HTERT RPE-1 (cell line): ENCODE results near the gene COASY.
"Not testable (repeated sequence)": the region's sequence is repeated elsewhere in the genome, so short reads cannot be mapped to it uniquely, and the experiment has no call there.

ENCODE experiments used
- in situ Hi-C: fragments of 300-500 bp; cut with MboI; formaldehyde crosslinking; loops from 4 replicates; pipeline ENCODE4 v1.14.3; 2020; ENCODE audit warnings: low sequenced_read_pairs

COASY gene

DNA sequence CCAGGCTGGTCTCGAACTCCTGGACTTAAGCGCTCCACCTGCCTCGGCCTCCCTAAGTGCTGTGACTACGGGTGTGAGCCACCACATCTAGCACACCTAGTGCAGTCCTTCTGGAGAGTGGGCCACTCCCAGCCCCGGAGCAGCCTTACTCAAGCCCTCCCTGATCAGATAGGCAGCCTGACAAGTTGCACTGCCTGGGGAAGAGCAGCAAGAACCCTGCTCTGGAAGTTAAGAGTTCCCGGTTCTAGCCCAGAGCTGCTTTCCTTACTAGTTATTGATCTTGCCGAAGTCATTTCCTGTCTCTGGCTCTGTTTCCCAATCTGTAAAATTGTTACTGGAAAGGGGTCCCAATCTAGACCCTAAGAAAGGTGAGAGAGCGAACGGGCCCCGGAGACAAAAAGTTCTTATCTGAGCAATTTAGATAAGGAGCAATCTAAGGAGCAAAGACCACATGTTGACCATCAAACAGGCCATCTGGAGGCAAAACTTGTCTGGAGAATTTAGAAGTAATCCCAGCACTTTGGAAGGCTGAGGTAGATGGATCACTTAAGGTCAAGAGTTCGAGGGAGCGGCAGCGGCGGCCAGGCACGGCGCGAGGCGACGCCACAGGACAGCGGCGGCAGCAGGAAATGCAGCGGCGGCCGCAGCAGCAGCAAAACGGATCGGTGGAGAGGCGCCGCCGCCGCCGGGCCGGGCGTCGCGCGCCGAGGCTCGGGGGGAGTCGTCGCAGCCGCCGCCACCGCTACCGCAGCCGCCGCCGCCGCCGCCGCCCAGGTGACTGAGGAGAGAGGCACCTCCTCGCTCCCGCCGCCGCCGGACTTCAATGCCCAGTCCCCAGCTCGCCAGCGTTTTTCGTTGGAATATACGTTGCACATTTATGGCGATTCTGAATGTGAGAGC lies 30.2 kb upstream of the COASY start:
- in situ Hi-C loops: no loop called here

DNA sequence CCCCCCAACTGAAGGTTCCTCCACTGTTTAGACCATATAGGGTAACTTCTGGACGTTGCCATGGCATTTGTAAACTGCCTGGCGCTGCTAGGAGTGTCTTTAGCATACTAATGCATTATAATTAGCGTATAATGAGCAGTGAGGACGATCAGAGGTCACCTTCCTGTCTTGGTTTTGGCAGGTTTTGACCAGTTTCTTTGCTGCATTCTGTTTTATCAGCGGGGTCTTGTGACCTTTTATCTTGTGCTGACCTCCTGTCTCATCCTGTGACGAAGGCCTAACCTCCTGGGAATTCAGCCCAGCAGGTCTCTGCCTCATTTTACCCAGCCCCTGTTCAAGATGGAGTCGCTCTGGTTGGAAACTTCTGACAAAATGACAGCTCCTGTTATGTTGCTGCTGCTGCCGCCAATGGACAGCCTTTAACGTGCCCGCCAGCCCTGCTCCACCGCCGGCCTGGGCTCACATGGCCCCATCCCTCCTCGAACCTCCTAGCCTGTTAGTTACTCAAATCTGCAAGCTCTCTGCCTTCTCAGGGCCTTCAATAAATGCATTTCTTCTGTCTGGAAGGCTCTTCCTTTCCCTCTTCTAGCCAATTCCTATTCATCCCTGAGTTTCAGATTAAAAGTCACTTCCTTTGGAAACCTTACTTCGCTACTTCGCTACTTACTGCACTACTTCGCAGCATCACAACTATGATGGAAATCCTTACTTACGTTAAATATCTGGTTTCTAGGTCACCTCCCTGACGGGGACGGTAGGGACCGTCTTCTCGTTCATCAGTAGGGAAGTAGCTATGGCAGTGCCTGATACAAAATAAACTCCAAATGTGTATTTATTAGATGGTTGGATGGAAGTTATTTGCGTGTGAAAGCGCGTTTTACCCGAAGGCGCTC lies 26.5 kb upstream of the COASY start:
- in situ Hi-C loops: no loop called here

DNA sequence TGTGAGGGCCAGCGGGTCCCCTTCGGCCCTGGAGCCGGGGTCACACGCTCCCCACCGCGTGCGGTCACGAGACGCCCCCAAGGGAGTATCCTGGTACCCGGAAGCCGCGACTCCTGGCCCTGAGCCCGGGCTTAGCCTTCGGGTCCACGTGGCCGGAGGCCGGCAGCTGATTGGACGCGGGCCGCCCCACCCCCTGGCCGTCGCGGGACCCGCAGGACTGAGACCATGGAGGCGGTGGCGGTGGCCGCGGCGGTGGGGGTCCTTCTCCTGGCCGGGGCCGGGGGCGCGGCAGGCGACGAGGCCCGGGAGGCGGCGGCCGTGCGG lies 25.9 kb upstream of the COASY start, which contains the start of gene NAGLU:
NAGLU (plus strand) TSS at position 194 of the 324 bp plus-strand sequence; CDS start at position 226, 32 bp downstream.
- in situ Hi-C loops: no loop called here

- in situ Hi-C loops: no loop called here
These were observed 25.4 kb upstream of the COASY start for GRCh38 chr17:42536372-42537155.

DNA sequence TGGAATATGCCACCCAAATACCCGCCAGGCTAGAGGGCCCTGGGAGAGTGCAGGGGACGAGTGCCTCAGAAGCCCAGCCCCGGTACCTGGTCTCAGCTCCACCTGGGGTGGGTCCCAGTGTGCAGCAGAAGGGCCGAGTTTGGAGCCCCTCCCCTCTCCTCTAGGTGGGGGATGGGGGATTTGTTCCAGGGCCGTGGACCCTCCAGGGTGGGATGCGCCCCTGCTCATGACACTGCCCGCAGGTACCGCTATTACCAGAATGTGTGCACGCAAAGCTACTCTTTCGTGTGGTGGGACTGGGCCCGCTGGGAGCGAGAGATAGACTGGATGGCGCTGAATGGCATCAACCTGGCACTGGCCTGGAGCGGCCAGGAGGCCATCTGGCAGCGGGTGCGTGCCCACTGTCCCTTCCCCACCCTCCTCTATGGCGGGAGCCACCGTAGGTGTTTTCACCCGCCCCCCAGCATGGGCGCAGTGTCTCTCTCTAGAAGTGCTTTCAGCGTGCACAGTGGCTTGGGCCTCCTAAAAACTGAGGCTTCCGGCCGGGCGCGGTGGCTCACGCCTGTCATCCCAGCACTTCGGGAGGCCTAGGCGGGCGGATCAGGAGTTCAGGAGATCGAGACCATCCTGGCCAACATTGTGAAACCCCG lies 24.7 kb upstream of the COASY start:
- in situ Hi-C loops: no loop called here

DNA sequence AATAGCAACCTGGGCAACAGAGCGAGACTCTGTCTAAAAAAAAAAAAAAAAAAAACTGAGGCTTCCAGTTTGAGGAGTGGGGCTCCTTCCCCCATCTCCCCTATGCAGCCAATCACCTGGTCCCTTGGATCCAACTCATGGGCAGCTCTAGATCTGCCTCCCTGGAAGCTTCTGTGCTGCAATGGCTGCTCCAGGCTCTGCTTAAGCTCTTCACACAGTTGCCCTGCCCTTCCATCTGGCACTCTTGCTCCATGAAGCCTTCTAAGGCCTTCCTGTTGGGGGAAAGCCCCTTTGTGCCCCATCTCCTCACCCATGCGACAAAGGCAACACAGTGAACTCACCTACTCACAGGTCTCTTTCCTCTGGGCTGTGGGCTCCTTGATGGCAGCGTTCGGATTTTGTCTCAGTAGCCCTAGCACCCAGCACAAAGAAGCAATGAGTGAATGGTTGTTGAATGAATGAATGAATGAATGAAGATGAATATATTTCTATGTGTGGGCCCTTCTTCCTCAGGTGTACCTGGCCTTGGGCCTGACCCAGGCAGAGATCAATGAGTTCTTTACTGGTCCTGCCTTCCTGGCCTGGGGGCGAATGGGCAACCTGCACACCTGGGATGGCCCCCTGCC lies 24.0 kb upstream of the COASY start:
- in situ Hi-C loops: no loop called here

GRCh38 chr17:42538482-42538881 lies 23.5 kb upstream of the COASY start:
- in situ Hi-C loops: no loop called here

- in situ Hi-C loops: not testable (repeated sequence)
These were observed 21.4 kb upstream of the COASY start for GRCh38 chr17:42540558-42540957.

GRCh38 chr17:42541041-42541833 lies 20.7 kb upstream of the COASY start:
- in situ Hi-C loops: no loop called here

DNA sequence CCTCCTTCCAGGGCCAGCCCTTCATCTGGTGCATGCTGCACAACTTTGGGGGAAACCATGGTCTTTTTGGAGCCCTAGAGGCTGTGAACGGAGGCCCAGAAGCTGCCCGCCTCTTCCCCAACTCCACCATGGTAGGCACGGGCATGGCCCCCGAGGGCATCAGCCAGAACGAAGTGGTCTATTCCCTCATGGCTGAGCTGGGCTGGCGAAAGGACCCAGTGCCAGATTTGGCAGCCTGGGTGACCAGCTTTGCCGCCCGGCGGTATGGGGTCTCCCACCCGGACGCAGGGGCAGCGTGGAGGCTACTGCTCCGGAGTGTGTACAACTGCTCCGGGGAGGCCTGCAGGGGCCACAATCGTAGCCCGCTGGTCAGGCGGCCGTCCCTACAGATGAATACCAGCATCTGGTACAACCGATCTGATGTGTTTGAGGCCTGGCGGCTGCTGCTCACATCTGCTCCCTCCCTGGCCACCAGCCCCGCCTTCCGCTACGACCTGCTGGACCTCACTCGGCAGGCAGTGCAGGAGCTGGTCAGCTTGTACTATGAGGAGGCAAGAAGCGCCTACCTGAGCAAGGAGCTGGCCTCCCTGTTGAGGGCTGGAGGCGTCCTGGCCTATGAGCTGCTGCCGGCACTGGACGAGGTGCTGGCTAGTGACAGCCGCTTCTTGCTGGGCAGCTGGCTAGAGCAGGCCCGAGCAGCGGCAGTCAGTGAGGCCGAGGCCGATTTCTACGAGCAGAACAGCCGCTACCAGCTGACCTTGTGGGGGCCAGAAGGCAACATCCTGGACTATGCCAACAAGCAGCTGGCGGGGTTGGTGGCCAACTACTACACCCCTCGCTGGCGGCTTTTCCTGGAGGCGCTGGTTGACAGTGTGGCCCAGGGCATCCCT lies 18.5 kb upstream of the COASY start:
- in situ Hi-C loops: no loop called here

DNA sequence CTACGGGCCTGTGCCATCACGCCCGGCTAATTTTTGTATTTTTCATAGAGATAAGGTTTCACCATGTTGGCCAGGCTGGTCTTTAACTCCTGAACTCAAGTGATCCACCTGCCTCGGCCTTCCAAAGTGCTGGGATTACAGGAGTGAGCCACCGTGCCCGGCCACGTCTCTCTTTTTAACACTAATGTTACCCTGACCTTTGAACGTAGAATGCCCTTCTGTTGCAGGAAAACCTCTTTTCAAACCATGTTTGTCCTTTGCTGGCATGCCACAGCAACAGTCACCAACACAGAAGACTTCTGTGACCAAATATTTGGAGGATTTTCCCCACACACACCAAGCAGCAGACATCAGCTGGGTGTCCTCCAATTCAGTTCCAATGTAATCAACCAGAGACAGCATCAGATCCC lies 17.1 kb upstream of the COASY start:
- in situ Hi-C loops: no loop called here

GRCh38 chr17:42545755-42546505 lies 16.0 kb upstream of the COASY start:
- in situ Hi-C loops: not testable (repeated sequence)

DNA sequence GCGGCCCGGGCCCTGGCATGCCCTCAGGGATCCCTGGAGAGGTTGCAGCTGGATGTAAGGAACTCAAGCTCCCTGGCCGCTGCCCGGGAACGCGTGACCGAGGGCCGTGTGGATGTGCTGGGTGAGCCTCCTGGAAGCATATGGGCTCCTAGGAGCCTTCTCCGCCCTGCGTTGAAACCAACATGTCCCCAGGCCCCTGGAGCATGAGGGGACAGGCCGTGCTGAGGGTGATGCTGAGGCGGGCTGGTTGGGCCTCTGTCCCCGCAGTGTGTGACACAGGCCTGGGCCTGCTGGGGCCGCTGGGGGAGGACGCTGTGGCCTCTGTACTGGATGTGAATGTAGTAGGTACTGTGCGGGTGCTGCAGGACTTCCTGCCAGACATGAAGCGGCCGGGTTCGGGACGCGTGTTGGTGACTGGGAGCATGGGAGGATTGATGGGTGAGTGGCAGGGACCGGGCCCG lies 14.9 kb upstream of the COASY start:
- in situ Hi-C loops: no loop called here

DNA sequence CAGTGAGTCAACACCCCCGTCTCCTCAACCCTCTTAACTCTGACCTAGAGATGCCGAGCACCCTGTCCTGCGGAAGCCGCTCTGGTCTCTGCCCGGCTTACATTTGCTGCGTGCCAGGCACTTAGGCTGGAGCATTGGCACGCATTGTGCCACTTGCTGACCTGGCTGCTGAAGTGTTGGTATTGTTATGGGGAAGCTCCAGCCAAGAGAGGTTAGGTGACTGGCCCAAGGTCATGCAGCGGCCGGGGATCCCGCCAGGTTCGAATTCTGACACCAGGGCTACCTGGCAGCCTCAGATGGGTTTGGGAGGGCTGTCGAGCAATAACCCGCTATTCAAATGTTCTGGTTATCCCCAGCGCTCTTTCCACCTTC lies 14.3 kb upstream of the COASY start:
- in situ Hi-C loops: no loop called here

DNA sequence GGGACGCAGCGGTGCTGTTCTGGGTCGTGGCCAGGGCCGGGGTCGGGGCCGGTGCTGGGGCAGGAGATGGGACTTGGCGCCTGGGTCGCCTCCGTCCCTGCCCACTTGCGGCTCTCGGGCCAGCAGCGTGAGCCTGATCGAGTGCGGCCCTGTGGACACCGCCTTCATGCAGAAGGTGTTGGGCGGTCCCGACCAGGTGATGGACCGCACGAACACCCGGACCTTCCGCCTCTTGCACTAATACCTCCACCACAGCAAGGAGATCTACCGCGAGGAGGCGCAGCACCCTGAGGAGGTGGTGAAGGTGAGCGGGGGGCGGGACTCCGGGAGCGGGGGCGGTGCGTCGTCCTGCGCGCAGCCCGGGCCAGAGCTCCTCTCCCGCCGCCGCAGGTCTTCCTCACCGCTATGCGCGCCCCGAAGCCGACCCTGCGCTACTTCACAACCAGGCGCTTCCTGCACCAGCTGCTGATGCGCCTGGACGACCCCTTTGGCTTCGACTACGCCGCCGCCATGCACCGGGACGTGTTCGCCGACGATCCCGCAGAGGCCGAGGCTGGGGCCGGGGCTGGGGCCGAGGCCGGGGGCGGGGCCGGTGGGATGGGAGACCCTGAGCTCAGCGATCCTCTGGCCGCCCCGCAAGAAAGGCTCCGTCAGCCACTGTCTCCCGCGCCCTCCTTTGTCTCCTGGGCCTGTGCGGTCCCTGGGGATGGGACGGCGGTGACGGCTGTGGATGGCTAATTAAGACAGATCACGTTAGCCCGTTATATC lies 13.7 kb upstream of the COASY start:
- in situ Hi-C loops: no loop called here

GRCh38 chr17:42548993-42549755 lies 12.8 kb upstream of the COASY start:
- in situ Hi-C loops: no loop called here
